ENCODE results near the gene PTER. TPM values are rescaled to one million over a fixed set of nuclear protein-coding genes. Genes with fewer than 3 reads are reported as not detected.

PTER gene
- total and polyA plus RNA-seq, 10 of the 15 experiments (the other 5 are each of a cell fraction or from before 2014, with no cell fraction given) = 16.0 to 31.2 (median 23.1) TPM

DNA sequence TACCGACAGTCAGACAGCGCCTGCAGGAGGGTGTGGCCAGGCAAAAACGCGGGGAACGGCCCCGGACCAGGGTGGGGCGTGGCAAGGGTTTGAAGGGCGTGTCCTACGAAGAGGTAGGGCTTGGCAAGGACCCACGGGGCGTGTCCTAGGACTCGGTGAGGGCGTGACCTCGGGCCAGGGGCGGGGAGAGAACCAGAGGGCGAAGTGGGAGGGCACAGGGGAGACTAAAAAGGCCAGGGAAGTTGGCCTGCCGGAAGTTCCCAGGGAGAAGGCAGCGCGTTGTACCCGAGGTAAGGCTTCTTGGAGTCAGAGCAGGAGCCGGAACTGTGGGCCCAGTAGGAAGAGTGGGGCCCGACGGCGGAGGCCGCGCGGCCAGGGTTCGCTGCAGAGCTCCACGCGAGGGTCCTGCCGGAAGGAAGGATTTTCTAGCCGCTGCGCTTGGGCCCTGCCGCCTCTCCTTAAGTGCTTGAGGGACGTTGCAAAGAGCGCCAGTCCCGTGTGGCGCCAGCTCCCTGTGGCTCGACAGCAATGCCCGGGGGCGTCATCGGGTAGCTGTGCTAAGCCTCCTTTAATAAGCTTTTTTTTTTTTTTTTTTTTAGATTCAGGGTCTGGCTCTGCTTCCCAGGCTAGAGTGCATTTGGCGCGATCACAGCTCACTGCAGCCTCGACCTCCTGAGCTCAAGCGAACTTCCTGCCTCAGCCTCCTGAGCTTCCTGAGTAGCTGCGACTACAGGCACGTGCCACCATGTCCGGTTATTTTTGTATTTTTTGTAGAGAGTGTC lies at the start of gene PTER (continued):
- TF ChIP-seq SP1 (IDR thresholded peaks at IDR 0.05; ENCODE audit: low read depth, low read length) (no peak), E2F8 (IDR thresholded peaks at IDR 0.05; ENCODE audit: low read depth, partially characterized antibody) (no peak), ZNF592 (IDR thresholded peaks at IDR 0.05) (no peak), JUND (IDR thresholded peaks at IDR 0.05; ENCODE audit: low read depth, low read length) (no peak), TAF1 (IDR thresholded peaks at IDR 0.05; ENCODE audit: borderline replicate concordance, low read depth, low read length) (peak; percentile 66; the same call in 1 of the 2 replicates), POU2F2 (IDR thresholded peaks at IDR 0.05; ENCODE audit: borderline replicate concordance, low read depth, low read length) (no peak), GABPA (IDR thresholded peaks at IDR 0.05; ENCODE audit: low read depth) (peak; percentile 48), NKRF (conservative IDR thresholded peaks at IDR 0.05) (0 out of 2 replicates have a peak, but pooled peaks have one; percentile 17), NR2C1 (IDR thresholded peaks at IDR 0.05) (no peak), CREB1 (IDR thresholded peaks at IDR 0.05; ENCODE audit: low read depth) (0 out of 2 replicates have a peak, but pooled peaks have one; percentile 15), EED (IDR thresholded peaks at IDR 0.05; ENCODE audit: low read depth) (peak; percentile 38; the same call in 1 of the 2 replicates), CTCF (IDR thresholded peaks at IDR 0.05 in 2 of 3, conservative IDR thresholded peaks at IDR 0.05 in 1 of 3; ENCODE audit: control insufficient read depth in 2 of 3, extremely low read depth in 1 of 3, insufficient read depth in 1 of 3, low read depth in 3 of 3, low read length in 3 of 3) (no peak), POLR2A (IDR thresholded peaks at IDR 0.05; ENCODE audit: low read depth, low read length) (peak; percentile 86), ZNF622 (IDR thresholded peaks at IDR 0.05) (no peak), RFX5 (IDR thresholded peaks at IDR 0.05; ENCODE audit: low read depth, low read length) (no peak)
- TF ChIP-seq, protein P1, sequence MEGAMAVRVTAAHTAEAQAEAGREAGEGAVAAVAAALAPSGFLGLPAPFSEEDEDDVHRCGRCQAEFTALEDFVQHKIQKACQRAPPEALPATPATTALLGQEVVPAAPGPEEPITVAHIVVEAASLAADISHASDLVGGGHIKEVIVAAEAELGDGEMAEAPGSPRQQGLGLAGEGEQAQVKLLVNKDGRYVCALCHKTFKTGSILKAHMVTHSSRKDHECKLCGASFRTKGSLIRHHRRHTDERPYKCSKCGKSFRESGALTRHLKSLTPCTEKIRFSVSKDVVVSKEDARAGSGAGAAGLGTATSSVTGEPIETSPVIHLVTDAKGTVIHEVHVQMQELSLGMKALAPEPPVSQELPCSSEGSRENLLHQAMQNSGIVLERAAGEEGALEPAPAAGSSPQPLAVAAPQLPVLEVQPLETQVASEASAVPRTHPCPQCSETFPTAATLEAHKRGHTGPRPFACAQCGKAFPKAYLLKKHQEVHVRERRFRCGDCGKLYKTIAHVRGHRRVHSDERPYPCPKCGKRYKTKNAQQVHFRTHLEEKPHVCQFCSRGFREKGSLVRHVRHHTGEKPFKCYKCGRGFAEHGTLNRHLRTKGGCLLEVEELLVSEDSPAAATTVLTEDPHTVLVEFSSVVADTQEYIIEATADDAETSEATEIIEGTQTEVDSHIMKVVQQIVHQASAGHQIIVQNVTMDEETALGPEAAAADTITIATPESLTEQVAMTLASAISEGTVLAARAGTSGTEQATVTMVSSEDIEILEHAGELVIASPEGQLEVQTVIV (IDR thresholded peaks at IDR 0.05; ENCODE audit: borderline replicate concordance, partially characterized antibody) = peak; percentile 20
